PC-3 (cell line): ENCODE measurements around the gene TMEM178A. TPM values are rescaled to one million over a fixed set of nuclear protein-coding genes. Genes with fewer than 3 reads are reported as not detected.

Experiments
- ATAC-seq: fragments of 200-7000 bp; cut with Tn5 transposase; 2 replicates; pipeline ENCODE4 v1.9.1; 2020; ENCODE audit warnings: mild to moderate bottlenecking, moderate library complexity
- BruUV-seq: library from RNA; stranded (reverse); fragments of 400-500 nt; replicated peaks from 2 replicates; lab custom pipeline; 2021; lab: Mats Ljungman, UMichigan
- CTCF ChIA-PET: fragments of 300-600 bp; sonication (Branson Sonifier 250); formaldehyde crosslinking; loops from one replicate; lab custom pipeline; 2022; ENCODE audit warnings: antibody characterized with exemption; lab: Charles Lee
- POLR2A ChIA-PET: fragments of 300-600 bp; sonication (Branson Sonifier 250); formaldehyde crosslinking; loops from one replicate; lab custom pipeline; 2022; ENCODE audit warnings: antibody characterized with exemption; ENCODE audit not compliant: unreplicated experiment; lab: Charles Lee
- DNase-seq: peaks from one replicate; pipeline ENCODE4 v3.0.0-alpha.2; 2015
- H2AFZ ChIP-seq: fragments of 300-600 bp; sonication (generic); 2 replicates; pipeline ENCODE4 v1.6.0; 2016; ENCODE audit warnings: antibody characterized with exemption, low read length
- H3F3A ChIP-seq: fragments of 300-600 bp; sonication (generic); one replicate; pipeline ENCODE4 v1.6.0; 2017; ENCODE audit warnings: antibody characterized with exemption, low read length, control low read depth, mild to moderate bottlenecking; ENCODE audit not compliant: unreplicated experiment
- H3K27ac ChIP-seq: fragments of 300-600 bp; sonication (generic); 2 replicates; pipeline ENCODE4 v1.5.1; 2016; ENCODE audit warnings: mild to moderate bottlenecking, low read length
- H3K27me3 ChIP-seq: fragments of 300-600 bp; sonication (generic); 2 replicates; pipeline ENCODE4 v1.6.1; 2016; ENCODE audit warnings: low read length, mixed read lengths
- H3K36me3 ChIP-seq: fragments of 300-600 bp; sonication (generic); 2 replicates; pipeline ENCODE4 v1.6.1; 2016; ENCODE audit warnings: low read depth, mixed run types, low read length, mixed read lengths
- H3K4me1 ChIP-seq: fragments of 300-600 bp; sonication (generic); 2 replicates; pipeline ENCODE4 v1.5.1; 2016; ENCODE audit warnings: low read length; ENCODE audit not compliant: insufficient read depth
- H3K4me2 ChIP-seq: fragments of 300-600 bp; sonication (generic); 2 replicates; pipeline ENCODE4 v1.6.0; 2016; ENCODE audit warnings: low read length
- H3K4me3 ChIP-seq: fragments of 300-600 bp; sonication (generic); 2 replicates; pipeline ENCODE4 v1.5.1; 2016; ENCODE audit warnings: mild to moderate bottlenecking, low read length, mixed read lengths
- H3K79me2 ChIP-seq: fragments of 300-600 bp; sonication (generic); 2 replicates; pipeline ENCODE4 v1.6.1; 2017; ENCODE audit warnings: low read length, mixed read lengths
- H3K9ac ChIP-seq: fragments of 300-600 bp; sonication (generic); 2 replicates; pipeline ENCODE4 v1.6.0; 2016; ENCODE audit warnings: mild to moderate bottlenecking, low read length
- H3K9me2 ChIP-seq: fragments of 300-600 bp; sonication (generic); replicated peaks from 2 replicates; pipeline ENCODE4 v1.6.1; 2016; ENCODE audit warnings: mixed run types, low read length, mixed read lengths
- H3K9me3 ChIP-seq: fragments of 300-600 bp; sonication (generic); 2 replicates; pipeline ENCODE4 v1.6.1; 2016; ENCODE audit warnings: low read length, mixed read lengths
- H4K20me1 ChIP-seq: fragments of 300-600 bp; sonication (generic); 2 replicates; pipeline ENCODE4 v1.6.1; 2016; ENCODE audit warnings: low read length, mixed read lengths
- CTCF ChIP-seq: fragments of 300-600 bp; sonication (generic); conservative IDR thresholded peaks from 2 replicates; pipeline ENCODE4 v1.5.1; 2017; ENCODE audit warnings: antibody characterized with exemption, low read depth, mild to moderate bottlenecking, low read length
- EZH2 ChIP-seq: fragments of 300-600 bp; sonication (generic); IDR thresholded peaks from one replicate; pipeline ENCODE4 v1.6.1; 2017; ENCODE audit warnings: antibody characterized with exemption, mild to moderate bottlenecking, low read length; ENCODE audit not compliant: unreplicated experiment
- EZH2phosphoT487 ChIP-seq: fragments of 300-600 bp; sonication (generic); IDR thresholded peaks from 2 replicates; pipeline ENCODE4 v1.6.1; 2018; ENCODE audit warnings: mild to moderate bottlenecking, antibody characterized with exemption, low read length, borderline replicate concordance
- intact Hi-C: fragments of 100-400 bp; cut with micrococcal nuclease; formaldehyde crosslinking; loops from 2 replicates; pipeline ENCODE4 v1.9.0; 2023
- total RNA-seq: library from RNA; depleted of rRNA; stranded (reverse); fragments of >200 nt; gene quantifications from 2 replicates; pipeline ENCODE4 v1.2.3, GENCODE V29; 2014

Gene TMEM178A
- total RNA-seq, 1 experiment from 2014 or later, result 0.33 TPM

- Histone ChIP-seq H3K9ac (no peak overlapping the region), H3K27ac (no peak overlapping the region), H3K4me1 (peaks cover 9% of the 10 kb centered on the region), H2AFZ (no peak overlapping the region), H3K36me3 (no peaks in the 10 kb centered on the region), H3K27me3 (no peaks in the 10 kb centered on the region), H3K9me2 (no peaks in the 10 kb centered on the region), H4K20me1 (no peaks in the 10 kb centered on the region), H3K4me2 (no peak overlapping the region), H3F3A (no peaks in the 10 kb centered on the region), H3K9me3 (no peaks in the 10 kb centered on the region), H3K4me3 (no peak overlapping the region), H3K79me2 (no peaks in the 10 kb centered on the region)
- ChIA-PET CTCF (no interaction called here), POLR2A (no interaction called here)
- intact Hi-C loops, result no loop called here
- no peak for DNase-seq
- no TSS peak for BruUV-seq
- no peak for TF ChIP-seq EZH2phosphoT487
- TF ChIP-seq CTCF, result no peak
- TF ChIP-seq EZH2, result no peak
- no peak for ATAC-seq
These were observed 5.0 kb upstream of the TMEM178A start for GRCh38 chr2:39660612-39661236.

GRCh38 chr2:39661826-39662225 is 3.9 kb upstream of the TMEM178A start:
- H3K36me3 ChIP-seq, result no peaks in the 10 kb centered on the region
- H4K20me1 ChIP-seq, result no peaks in the 10 kb centered on the region
- TF ChIP-seq EZH2phosphoT487 (no peak), EZH2 (no peak), CTCF (no peak)
- DNase-seq (no peak), ATAC-seq (no peak)
- ChIA-PET POLR2A (no interaction called here), CTCF (no interaction called here)
- H2AFZ ChIP-seq, result no peak overlapping the region
- intact Hi-C loops, result no loop called here
- peaks cover 9% of the 10 kb centered on the region for H3K4me1 ChIP-seq
- H3K9ac ChIP-seq, result no peak overlapping the region
- H3K9me2 ChIP-seq, result no peaks in the 10 kb centered on the region
- no peaks in the 10 kb centered on the region for H3K9me3 ChIP-seq
- H3F3A ChIP-seq, result no peaks in the 10 kb centered on the region
- H3K4me3 ChIP-seq, result no peak overlapping the region
- no TSS peak for BruUV-seq
- peaks cover 5% of the 10 kb centered on the region for H3K27me3 ChIP-seq
- no peaks in the 10 kb centered on the region for H3K79me2 ChIP-seq
- H3K4me2 ChIP-seq, result no peak overlapping the region
- H3K27ac ChIP-seq, result no peak overlapping the region

GRCh38 chr2:39663187-39663930 is 2.4 kb upstream of the TMEM178A start:
- H2AFZ ChIP-seq, result no peak overlapping the region
- no peak for ATAC-seq

More at GRCh38 chr2:39663187-39663930, 2.4 kb upstream of the TMEM178A start:
- Histone ChIP-seq H3K27me3 (peaks cover 19% of the 10 kb centered on the region), H4K20me1 (no peaks in the 10 kb centered on the region), H3K79me2 (no peaks in the 10 kb centered on the region), H3K4me3 (no peak overlapping the region), H3F3A (no peaks in the 10 kb centered on the region), H3K9me2 (no peaks in the 10 kb centered on the region), H3K36me3 (no peaks in the 10 kb centered on the region), H3K4me1 (peaks cover 9% of the 10 kb centered on the region), H3K27ac (no peak overlapping the region), H3K9me3 (no peaks in the 10 kb centered on the region), H3K4me2 (no peak overlapping the region), H3K9ac (no peak overlapping the region)
- DNase-seq, result no peak
- POLR2A ChIA-PET, result no interaction called here
- TF ChIP-seq EZH2 (no peak), EZH2phosphoT487 (no peak), CTCF (no peak)
- no TSS peak for BruUV-seq
- CTCF ChIA-PET, result no interaction called here
- intact Hi-C loops, result no loop called here
